ENCODE results near the gene FUT3.

Gene FUT3

DNA sequence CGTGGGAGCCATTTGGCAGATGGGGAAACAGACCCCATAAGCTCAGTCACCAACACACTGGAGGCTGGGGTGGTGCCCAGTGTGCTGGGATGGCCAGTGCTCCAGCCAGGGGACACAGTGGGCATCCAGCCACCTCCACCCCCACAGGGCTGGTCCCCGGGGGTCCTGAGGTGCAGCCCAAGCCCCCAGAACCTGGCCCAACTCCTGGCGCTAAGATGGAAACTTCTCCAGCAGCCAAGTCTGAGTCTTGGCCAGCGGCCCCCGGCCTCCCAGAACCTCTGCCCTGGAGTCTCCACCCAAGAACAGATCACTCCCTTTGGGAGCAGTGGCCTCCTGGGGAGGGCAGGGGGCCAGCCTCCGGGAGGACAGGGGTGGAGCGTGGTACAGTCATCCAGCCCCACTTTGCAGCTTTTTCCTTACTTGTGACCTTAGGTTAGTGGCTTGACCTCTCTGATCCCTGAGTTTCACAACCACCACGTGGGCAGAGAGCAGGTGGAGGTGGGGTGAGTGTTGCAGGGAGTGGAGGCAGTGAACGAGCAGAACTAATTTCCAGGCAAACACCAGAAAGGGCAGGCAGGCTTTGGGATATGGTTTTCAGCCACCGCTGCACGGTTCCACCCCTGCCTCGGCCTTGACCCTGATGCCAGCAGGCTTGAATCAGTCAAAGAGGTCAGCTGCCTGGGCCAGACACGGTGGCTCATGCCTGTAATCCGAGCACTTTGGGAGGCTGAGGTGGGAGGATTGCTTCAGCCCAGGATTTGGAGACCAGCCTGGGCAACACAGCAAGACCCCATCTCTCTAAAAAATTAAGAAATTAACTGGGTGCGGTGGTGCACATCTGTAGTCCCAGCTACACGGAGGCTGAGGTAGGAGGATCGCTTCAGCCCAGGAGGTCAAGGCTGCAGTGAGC lies 50.6 kb downstream of the FUT3 start:
- DNase-seq: no peak

DNA sequence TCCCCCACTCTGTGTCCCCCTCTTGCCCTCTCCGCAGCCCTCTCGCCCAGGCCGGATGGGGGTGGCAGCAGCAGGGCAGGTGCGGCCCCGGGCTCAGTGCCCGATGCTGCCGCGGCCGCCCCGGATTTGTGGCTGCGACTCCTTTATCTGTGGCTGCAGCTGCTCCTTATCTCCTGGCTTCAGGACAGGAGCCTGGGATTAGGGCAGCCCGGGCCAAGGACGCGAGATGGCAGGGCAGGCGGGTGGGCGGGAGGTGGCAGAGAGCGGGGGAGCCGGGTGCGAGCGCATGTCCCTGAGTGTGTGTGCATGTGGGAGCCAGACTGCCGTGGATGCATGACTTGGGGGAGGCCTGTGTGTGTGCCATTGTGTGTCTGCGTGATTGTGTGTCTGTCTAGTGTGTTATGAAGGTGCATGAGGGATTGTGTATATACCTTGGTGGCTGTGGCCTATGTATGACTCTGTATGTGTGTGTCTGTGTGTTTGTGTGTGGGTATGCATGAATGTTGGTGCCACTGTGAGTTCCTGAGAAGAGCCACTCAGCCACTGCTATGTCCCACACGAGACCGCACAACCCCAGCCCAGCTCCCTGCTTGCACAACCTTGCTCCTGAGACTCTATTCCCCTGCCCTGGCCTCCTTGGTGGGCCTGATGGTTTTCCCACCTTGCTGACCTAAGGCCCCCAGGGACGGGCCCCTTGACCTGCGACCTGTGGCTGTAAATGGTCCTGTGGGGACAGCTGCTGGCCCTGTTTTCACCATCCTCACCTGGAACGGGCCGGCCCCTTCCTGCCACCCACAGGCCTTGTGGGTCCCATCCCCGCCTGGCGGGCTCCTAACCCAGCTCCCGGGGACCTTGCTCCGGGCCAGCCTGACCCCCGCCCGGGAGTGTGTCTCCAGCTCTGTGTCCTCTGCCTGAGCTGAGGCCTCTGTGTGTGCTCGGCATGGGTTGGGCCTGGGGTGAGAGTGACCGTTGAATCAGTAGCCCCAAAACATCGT lies 51.7 kb downstream of the FUT3 start:
- no peak for DNase-seq

DNA sequence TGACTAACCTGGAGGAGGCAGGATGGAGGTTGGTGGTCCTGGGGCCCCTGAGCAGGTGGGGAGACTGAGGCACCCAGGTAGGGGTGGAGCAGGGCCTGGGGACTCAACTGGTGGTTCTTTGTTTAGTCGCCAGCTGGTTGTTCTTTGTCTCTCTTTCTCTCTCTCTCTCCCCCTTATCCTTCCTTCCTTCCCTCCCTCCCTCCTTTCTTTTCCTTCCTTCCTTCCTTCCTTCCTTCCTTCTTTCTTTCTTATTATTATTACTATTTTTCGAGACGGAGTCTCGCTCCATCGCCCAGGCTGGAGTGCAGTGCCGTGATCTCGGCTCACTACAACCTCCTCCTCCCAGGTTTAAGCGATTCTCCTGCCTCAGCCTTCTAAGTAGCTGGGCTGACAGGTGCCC lies 53.0 kb downstream of the FUT3 start:
- DNase-seq: no peak

DNA sequence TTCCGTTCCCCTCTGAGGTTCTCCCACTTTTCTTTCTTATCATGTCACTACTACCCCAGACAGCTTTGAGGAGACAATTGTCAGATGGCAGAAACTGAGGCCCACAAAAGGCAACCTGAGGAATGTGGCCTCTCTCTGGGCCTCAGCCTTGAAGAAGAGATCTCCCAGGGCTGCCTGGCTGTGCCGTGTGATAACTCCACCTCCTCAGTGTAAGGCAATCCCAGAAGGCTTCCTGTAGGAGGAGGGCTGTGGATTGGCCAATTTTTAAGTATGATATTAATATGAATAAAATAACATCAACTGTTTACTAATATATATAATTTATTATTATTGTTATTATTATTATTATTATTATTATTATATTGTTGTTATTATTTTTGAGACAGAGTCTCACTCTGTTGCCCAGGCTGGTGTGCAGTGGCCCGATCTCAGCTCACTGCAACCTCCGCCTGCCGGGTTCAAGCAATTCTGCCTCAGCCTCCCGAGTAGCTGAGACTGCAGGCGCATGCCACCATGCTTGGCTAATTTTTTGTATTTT lies 55.8 kb downstream of the FUT3 start:
- no peak for DNase-seq

DNA sequence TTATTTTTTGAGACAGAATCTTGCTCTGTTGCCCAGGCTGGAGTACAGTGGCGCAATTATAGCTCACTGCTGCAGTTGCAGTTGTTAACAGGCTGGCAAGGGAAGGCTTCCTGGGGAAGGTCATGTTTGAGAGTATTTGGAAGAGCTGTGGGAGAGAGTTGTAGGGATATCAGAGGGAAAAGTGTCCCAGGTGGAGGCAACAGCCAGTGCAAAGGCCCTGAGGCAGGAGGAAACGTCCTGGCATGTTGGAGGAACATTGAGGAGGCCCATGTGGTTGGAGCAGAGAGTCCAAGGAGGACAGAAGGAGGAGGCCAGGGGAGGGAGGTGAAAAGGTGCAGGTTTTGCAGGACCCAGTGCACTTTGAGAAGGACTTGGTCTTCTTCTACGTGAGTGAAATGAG lies 58.1 kb downstream of the FUT3 start:
- no peak for DNase-seq
